CD8-positive, alpha-beta memory T cell (primary cell): ENCODE measurements around the gene IL3. TPM values are rescaled to one million over a fixed set of nuclear protein-coding genes. Genes with fewer than 3 reads are reported as not detected.

Experiments
- CTCF ChIA-PET: fragments of 350-600 bp; sonication (Branson Sonifier 250); formaldehyde crosslinking; loops from one replicate; lab custom pipeline; 2021; ENCODE audit warnings: antibody characterized with exemption; lab: Charles Lee
- POLR2A ChIA-PET: fragments of 350-600 bp; sonication (Branson Sonifier 250); formaldehyde crosslinking; loops from one replicate; lab custom pipeline; 2021; ENCODE audit warnings: antibody characterized with exemption; lab: Charles Lee
- DNase-seq, 5 donors: peaks; one replicate each; pipeline versions ENCODE4 v3.0.0 to v3.0.0-alpha.2; 2020 to 2022; ENCODE audit warnings: mixed read lengths in 1 of 5
- H3K27ac ChIP-seq: one replicate; pipeline ENCODE4 v1.7.0; 2013; ENCODE audit warnings: low read depth, mild to moderate bottlenecking, low read length, moderate library complexity
- H3K27me3 ChIP-seq: 2 replicates; pipeline ENCODE4 v1.7.0; 2013; ENCODE audit warnings: low read length, mild to moderate bottlenecking; ENCODE audit not compliant: insufficient read depth, poor library complexity, severe bottlenecking
- H3K36me3 ChIP-seq: 2 replicates; pipeline ENCODE4 v1.7.0; 2013; ENCODE audit warnings: mild to moderate bottlenecking, low read length, moderate library complexity; ENCODE audit not compliant: insufficient read depth
- H3K4me1 ChIP-seq: 2 replicates; pipeline ENCODE4 v1.7.0; 2013; ENCODE audit warnings: mild to moderate bottlenecking, low read length, moderate library complexity; ENCODE audit not compliant: insufficient read depth
- H3K4me3 ChIP-seq: 2 replicates; pipeline ENCODE4 v1.7.0; 2013; ENCODE audit warnings: mild to moderate bottlenecking, low read length
- H3K9me3 ChIP-seq: 2 replicates; pipeline ENCODE4 v1.7.0; 2013; ENCODE audit warnings: mild to moderate bottlenecking, low read length
- H3K27ac Mint-ChIP-seq, 8 donors: one replicate each; pipeline ENCODE4 v1.8.0; 2020 to 2021; ENCODE audit warnings: mixed read lengths in 8 of 8, mild to moderate bottlenecking in 6 of 8, inconsistent platforms in 3 of 8, moderate library complexity in 3 of 8
- H3K27me3 Mint-ChIP-seq, 2 donors: one replicate each; pipeline ENCODE4 v1.8.0; 2020 to 2021; ENCODE audit warnings: mixed read lengths in 2 of 2, mild to moderate bottlenecking in 1 of 2, moderate library complexity in 1 of 2
- H3K36me3 Mint-ChIP-seq, 3 donors: one replicate each; pipeline ENCODE4 v1.8.0; 2020 to 2021; ENCODE audit warnings: mixed read lengths in 3 of 3, inconsistent platforms in 1 of 3, mild to moderate bottlenecking in 1 of 3
- H3K4me1 Mint-ChIP-seq, 3 donors: one replicate each; pipeline ENCODE4 v1.8.0; 2020 to 2021; ENCODE audit warnings: mixed read lengths in 3 of 3, inconsistent platforms in 1 of 3, mild to moderate bottlenecking in 1 of 3
- H3K4me3 Mint-ChIP-seq, 7 donors: one replicate each; pipeline ENCODE4 v1.8.0; 2020 to 2021; ENCODE audit warnings: mixed read lengths in 7 of 7, mild to moderate bottlenecking in 6 of 7, moderate library complexity in 4 of 7, inconsistent platforms in 2 of 7
- H3K9me3 Mint-ChIP-seq, 5 donors: one replicate each; pipeline ENCODE4 v1.8.0; 2020 to 2022; ENCODE audit warnings: mixed read lengths in 5 of 5, mild to moderate bottlenecking in 3 of 5, moderate library complexity in 2 of 5, inconsistent platforms in 1 of 5
- polyA plus RNA-seq: library from polyadenylated mRNA; unstranded; fragments of 300-500 nt; fragmentation: Illumina TruSeq; gene quantifications from one replicate; pipeline ENCODE4 v1.2.3, GENCODE V29; 2021
- total RNA-seq, 2 experiments: library from RNA; stranded (reverse); gene quantifications; one replicate each; pipeline ENCODE4 v1.2.3, GENCODE V29; 2021

IL3 gene
- total and polyA plus RNA-seq, 3 experiments from 2014 or later = 69.7 to 71.9 TPM; not detected in 1

GRCh38 chr5:132016721-132017250, 43.7 kb upstream of the IL3 start:
- H3K36me3 ChIP-seq = no peaks in the 10 kb centered on the region
- Mint-ChIP-seq H3K36me3 (no peaks in the 10 kb centered on the region), H3K9me3 (no peaks in the 10 kb centered on the region), H3K4me3 (peak overlapping the region in 1 of 7 donors; percentile 24), H3K4me1 (peaks cover 55 to 60% (median 59%) of the 10 kb centered on the region in 3 donors), H3K27me3 (peaks cover 2 to 9% of the 10 kb centered on the region in 2 donors), H3K27ac (peak overlapping the region in 4 of 8 donors; percentile 22 to 74 (median 63))
- ChIA-PET POLR2A (no interaction called here), CTCF (interaction anchor here (1.0 to 2.0 kb wide), 2 partner anchors 9 to 11 kb away, joined by 5 to 6 read pairs; no protein-coding TSS in a partner anchor)
- peaks cover 42% of the 10 kb centered on the region for H3K4me1 ChIP-seq
- no peak for DNase-seq
- H3K4me3 ChIP-seq = no peak overlapping the region
- no peaks in the 10 kb centered on the region for H3K9me3 ChIP-seq
- H3K27me3 ChIP-seq = no peaks in the 10 kb centered on the region
- no peak overlapping the region for H3K27ac ChIP-seq

GRCh38 chr5:132017316-132017715, 43.1 kb upstream of the IL3 start:
- peaks cover 51 to 60% (median 56%) of the 10 kb centered on the region in 3 donors for H3K4me1 Mint-ChIP-seq
- H3K9me3 ChIP-seq = no peaks in the 10 kb centered on the region
- H3K4me3 Mint-ChIP-seq = peak overlapping the region in 3 of 7 donors; percentile 15 to 61 (median 23)
- H3K27me3 Mint-ChIP-seq = peaks cover 0 to 8% of the 10 kb centered on the region in 2 donors
- POLR2A ChIA-PET = no interaction called here
- peak overlapping the region in 5 of 8 donors; percentile 29 to 91 (median 88) for H3K27ac Mint-ChIP-seq
- H3K4me1 ChIP-seq = peaks cover 37% of the 10 kb centered on the region
- CTCF ChIA-PET = interaction anchor here (0.8 kb wide), 1 partner anchor 428 kb away, joined by 3 read pairs; no protein-coding TSS in a partner anchor
- no peak overlapping the region for H3K27ac ChIP-seq
- no peak for DNase-seq
- H3K4me3 ChIP-seq = no peak overlapping the region
- no peaks in the 10 kb centered on the region for H3K27me3 ChIP-seq
- no peaks in the 10 kb centered on the region for H3K36me3 Mint-ChIP-seq
- H3K9me3 Mint-ChIP-seq = no peaks in the 10 kb centered on the region
- H3K36me3 ChIP-seq = no peaks in the 10 kb centered on the region

- no peak overlapping the region for H3K27ac ChIP-seq
- DNase-seq = no peak
- Mint-ChIP-seq H3K36me3 (no peaks in the 10 kb centered on the region), H3K9me3 (no peaks in the 10 kb centered on the region), H3K27me3 (peaks cover 0 to 4% of the 10 kb centered on the region in 2 donors), H3K4me1 (peaks cover 48 to 66% (median 56%) of the 10 kb centered on the region in 3 donors), H3K4me3 (peak overlapping the region in 6 of 7 donors; percentile 15 to 61 (median 32)), H3K27ac (peak overlapping the region in 6 of 8 donors; percentile 65 to 94 (median 90))
- CTCF ChIA-PET = interaction anchor here (0.8 kb wide), 1 partner anchor 429 kb away, joined by 3 read pairs; no protein-coding TSS in a partner anchor
- no peak overlapping the region for H3K4me3 ChIP-seq
- H3K36me3 ChIP-seq = no peaks in the 10 kb centered on the region
- POLR2A ChIA-PET = interaction anchor here (0.6 to 0.7 kb wide), 2 partner anchors 10 to 75 kb away, joined by 3 to 5 read pairs; no protein-coding TSS in a partner anchor
- H3K9me3 ChIP-seq = no peaks in the 10 kb centered on the region
- H3K27me3 ChIP-seq = no peaks in the 10 kb centered on the region
- peaks cover 37% of the 10 kb centered on the region for H3K4me1 ChIP-seq
These were observed 42.5 kb upstream of the IL3 start for GRCh38 chr5:132017738-132018625.

GRCh38 chr5:132019337-132019736, 41.1 kb upstream of the IL3 start:
- CTCF ChIA-PET = interaction anchor here (1.9 kb wide), 1 partner anchor 12 kb away, joined by 12 read pairs; no protein-coding TSS in a partner anchor
- no peaks in the 10 kb centered on the region for H3K27me3 Mint-ChIP-seq
- no peak for DNase-seq
- peak overlapping the region in 7 of 8 donors; percentile 84 to 98 (median 96) for H3K27ac Mint-ChIP-seq
- Histone ChIP-seq H3K4me1 (peaks cover 37% of the 10 kb centered on the region), H3K4me3 (no peak overlapping the region), H3K36me3 (no peaks in the 10 kb centered on the region), H3K27ac (peak overlapping the region; percentile 34), H3K9me3 (no peaks in the 10 kb centered on the region), H3K27me3 (no peaks in the 10 kb centered on the region)
- POLR2A ChIA-PET = interaction anchor here (0.7 kb wide), 1 partner anchor 18 kb away, joined by 3 read pairs; no protein-coding TSS in a partner anchor
- no peaks in the 10 kb centered on the region for H3K36me3 Mint-ChIP-seq
- peak overlapping the region in 2 of 7 donors; percentile 6 to 12 for H3K4me3 Mint-ChIP-seq
- no peaks in the 10 kb centered on the region for H3K9me3 Mint-ChIP-seq
- peaks cover 48 to 70% (median 62%) of the 10 kb centered on the region in 3 donors for H3K4me1 Mint-ChIP-seq

- no peaks in the 10 kb centered on the region for H3K27me3 ChIP-seq
- H3K9me3 ChIP-seq = no peaks in the 10 kb centered on the region
- H3K27ac ChIP-seq = peak overlapping the region; percentile 34
- H3K4me3 Mint-ChIP-seq = peak overlapping the region; percentile 9 to 68 (median 60)
- POLR2A ChIA-PET = interaction anchor here (0.7 kb wide), 1 partner anchor 19 kb away, joined by 3 read pairs; no protein-coding TSS in a partner anchor
- H3K4me1 Mint-ChIP-seq = peaks cover 48 to 70% (median 62%) of the 10 kb centered on the region in 3 donors
- CTCF ChIA-PET = interaction anchor here (1.9 kb wide), 1 partner anchor 12 kb away, joined by 12 read pairs; no protein-coding TSS in a partner anchor
- DNase-seq = peak; percentile 47 to 83 (median 65)
- no peak overlapping the region for H3K4me3 ChIP-seq
- no peaks in the 10 kb centered on the region for H3K9me3 Mint-ChIP-seq
- H3K36me3 Mint-ChIP-seq = no peaks in the 10 kb centered on the region
- H3K27me3 Mint-ChIP-seq = no peaks in the 10 kb centered on the region
- no peaks in the 10 kb centered on the region for H3K36me3 ChIP-seq
- peaks cover 37% of the 10 kb centered on the region for H3K4me1 ChIP-seq
- H3K27ac Mint-ChIP-seq = peak overlapping the region; percentile 79 to 98 (median 96)
These were observed 40.4 kb upstream of the IL3 start for GRCh38 chr5:132019857-132020555.

GRCh38 chr5:132020568-132021339, 39.7 kb upstream of the IL3 start:
- no peaks in the 10 kb centered on the region for H3K27me3 Mint-ChIP-seq
- peak overlapping the region in 6 of 7 donors; percentile 41 to 68 (median 62) for H3K4me3 Mint-ChIP-seq
- Histone ChIP-seq H3K27me3 (no peaks in the 10 kb centered on the region), H3K9me3 (no peaks in the 10 kb centered on the region), H3K27ac (peak overlapping the region; percentile 34), H3K36me3 (no peaks in the 10 kb centered on the region), H3K4me3 (no peak overlapping the region), H3K4me1 (peaks cover 44% of the 10 kb centered on the region)
- peak overlapping the region; percentile 79 to 98 (median 96) for H3K27ac Mint-ChIP-seq
- no peaks in the 10 kb centered on the region for H3K9me3 Mint-ChIP-seq
- CTCF ChIA-PET = interaction anchor here (1.2 to 1.9 kb wide), 2 partner anchors 13 to 42 kb away, joined by 3 to 12 read pairs; no protein-coding TSS in a partner anchor
- DNase-seq = no peak
- peaks cover 48 to 70% (median 62%) of the 10 kb centered on the region in 3 donors for H3K4me1 Mint-ChIP-seq
- POLR2A ChIA-PET = interaction anchor here (0.5 kb wide), 1 partner anchor 492 kb away, joined by 10 read pairs; no protein-coding TSS in a partner anchor
- no peaks in the 10 kb centered on the region for H3K36me3 Mint-ChIP-seq

- CTCF ChIA-PET = interaction anchor here (1.2 kb wide), 1 partner anchor 41 kb away, joined by 3 read pairs; no protein-coding TSS in a partner anchor
- Histone ChIP-seq H3K4me1 (peaks cover 51% of the 10 kb centered on the region), H3K27ac (no peak overlapping the region), H3K27me3 (no peaks in the 10 kb centered on the region), H3K9me3 (no peaks in the 10 kb centered on the region), H3K4me3 (no peak overlapping the region), H3K36me3 (no peaks in the 10 kb centered on the region)
- POLR2A ChIA-PET = no interaction called here
- no peaks in the 10 kb centered on the region for H3K27me3 Mint-ChIP-seq
- H3K4me3 Mint-ChIP-seq = no peak overlapping the region
- H3K36me3 Mint-ChIP-seq = no peaks in the 10 kb centered on the region
- DNase-seq = no peak
- peaks cover 44 to 62% (median 54%) of the 10 kb centered on the region in 3 donors for H3K4me1 Mint-ChIP-seq
- no peaks in the 10 kb centered on the region for H3K9me3 Mint-ChIP-seq
- peak overlapping the region in 1 of 8 donors; percentile 48 for H3K27ac Mint-ChIP-seq
These were observed 38.8 kb upstream of the IL3 start for GRCh38 chr5:132021654-132022053.
